Measurements from ENCODE around the gene LUC7L. TPM values are rescaled to one million over a fixed set of nuclear protein-coding genes. Genes with fewer than 3 reads are reported as not detected.
A peak's percentile ranks its signal among the peaks of the same experiment; 100 is the strongest.
"Not testable (repeated sequence)": the region's sequence is repeated elsewhere in the genome, so short reads cannot be mapped to it uniquely, and the experiment has no call there.

Gene LUC7L
- total RNA-seq, 2 donors from 2014 or later, result 54.8 to 65.4 TPM

DNA sequence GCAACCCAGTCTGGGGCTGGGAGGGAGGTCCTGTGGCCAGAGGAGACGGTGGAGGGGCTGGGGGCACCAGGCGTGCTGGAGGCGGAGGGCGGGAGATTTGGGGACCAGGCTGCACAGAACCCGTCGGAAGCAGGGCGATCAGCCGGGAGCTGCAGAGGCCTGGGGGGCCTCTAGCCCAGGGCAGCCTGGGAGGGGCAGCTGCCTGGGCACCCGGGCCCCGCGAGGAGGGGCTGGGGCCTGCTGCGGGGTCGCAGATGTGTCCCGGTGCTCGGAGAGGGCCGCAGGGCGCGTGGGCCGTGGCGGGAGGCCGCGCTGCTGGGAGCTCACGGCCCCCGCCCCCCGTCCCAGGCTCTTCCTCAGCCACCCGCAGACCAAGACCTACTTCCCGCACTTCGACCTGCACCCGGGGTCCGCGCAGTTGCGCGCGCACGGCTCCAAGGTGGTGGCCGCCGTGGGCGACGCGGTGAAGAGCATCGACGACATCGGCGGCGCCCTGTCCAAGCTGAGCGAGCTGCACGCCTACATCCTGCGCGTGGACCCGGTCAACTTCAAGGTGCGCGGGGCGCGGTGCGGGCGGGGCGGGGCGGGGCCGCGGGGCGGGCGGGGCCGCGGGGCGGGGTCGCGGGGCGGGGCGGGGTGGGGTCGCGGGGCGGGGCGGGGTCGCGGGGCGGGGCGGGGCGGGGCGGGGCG, 65.0 kb downstream of the LUC7L start:
- H3K4me3 Mint-ChIP-seq; H3K9me3 Mint-ChIP-seq; H3K4me1 Mint-ChIP-seq; H3K27ac Mint-ChIP-seq; H3K36me3 Mint-ChIP-seq (ENCODE audit: low read depth): not testable (repeated sequence)
- peaks cover 26% of the 10 kb centered on the region for H3K27me3 Mint-ChIP-seq
- ATAC-seq (replicated peaks), result peak; percentile 60

DNA sequence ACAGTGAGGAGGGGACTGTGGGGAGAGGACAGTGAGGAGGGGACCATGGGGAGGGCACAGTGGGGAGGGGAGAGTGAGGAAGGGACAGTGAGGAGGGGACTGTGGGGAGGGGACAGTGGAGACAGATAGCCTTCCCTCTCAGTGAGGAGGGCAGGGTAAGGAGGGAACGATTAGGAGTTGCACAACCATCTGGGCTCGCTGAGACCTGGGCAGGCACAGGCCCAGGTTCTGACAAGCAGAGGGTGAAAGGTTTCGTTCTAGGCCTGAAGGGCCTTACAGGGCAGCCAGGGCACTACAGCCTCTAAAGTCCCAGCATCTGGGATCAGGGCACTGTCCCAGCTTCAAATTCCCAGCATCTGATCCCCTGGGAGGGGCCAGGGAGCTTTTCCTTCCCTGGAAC, 65.6 kb downstream of the LUC7L start:
- H3K27me3 Mint-ChIP-seq, result peaks cover 27% of the 10 kb centered on the region
- not testable (repeated sequence) for H3K9me3 Mint-ChIP-seq; H3K4me3 Mint-ChIP-seq; H3K4me1 Mint-ChIP-seq; H3K36me3 Mint-ChIP-seq (ENCODE audit: low read depth); H3K27ac Mint-ChIP-seq
- ATAC-seq (replicated peaks), result peak; percentile 22

- H3K9me3 Mint-ChIP-seq; H3K27ac Mint-ChIP-seq; ATAC-seq (replicated peaks); H3K4me3 Mint-ChIP-seq; H3K4me1 Mint-ChIP-seq; H3K36me3 Mint-ChIP-seq (ENCODE audit: low read depth): not testable (repeated sequence)
- peaks cover 28% of the 10 kb centered on the region for H3K27me3 Mint-ChIP-seq
Measured at GRCh38 chr16:163139-163538, 66.1 kb downstream of the LUC7L start.

DNA sequence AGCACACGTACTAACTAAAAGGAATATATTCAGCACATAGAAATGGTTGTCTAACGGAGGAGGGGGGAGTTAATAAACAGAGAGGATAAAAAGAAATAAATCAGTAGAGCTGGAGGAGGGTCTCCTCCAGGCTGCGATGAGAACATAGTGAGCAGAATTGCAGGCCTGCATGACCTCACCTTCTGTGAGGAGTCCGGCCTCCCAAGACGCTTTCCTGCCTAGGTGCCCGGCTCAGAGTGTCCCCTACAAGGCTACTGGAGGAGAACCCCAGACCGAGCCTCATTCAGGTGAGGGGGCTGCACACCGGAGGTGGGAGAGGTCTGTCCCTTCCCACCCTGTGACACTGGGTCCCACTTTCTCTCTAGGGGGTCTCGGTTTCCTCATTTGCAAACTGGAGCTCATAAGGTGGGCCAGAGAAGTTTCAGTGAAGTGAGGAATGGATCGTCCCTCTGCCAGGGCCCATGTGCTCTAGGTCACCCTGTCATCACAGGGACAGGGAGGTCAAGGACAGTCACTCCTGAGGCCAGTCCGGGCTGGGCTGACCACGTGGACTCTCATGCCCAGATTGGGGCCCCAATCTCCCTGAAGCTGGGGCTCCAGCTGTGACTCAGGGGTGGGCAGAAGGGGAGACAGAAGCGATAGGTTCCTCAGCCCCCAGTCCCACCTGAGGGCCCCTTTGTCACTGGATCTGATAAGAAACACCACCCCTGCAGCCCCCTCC, 66.8 kb downstream of the LUC7L start:
- no peak overlapping the region for H3K4me3 Mint-ChIP-seq
- H3K4me1 Mint-ChIP-seq, result no peaks in the 10 kb centered on the region
- no peak for ATAC-seq (replicated peaks)
- no peaks in the 10 kb centered on the region for H3K36me3 Mint-ChIP-seq (ENCODE audit: low read depth)
- no peaks in the 10 kb centered on the region for H3K9me3 Mint-ChIP-seq
- H3K27ac Mint-ChIP-seq, result no peak overlapping the region
- H3K27me3 Mint-ChIP-seq, result peaks cover 32% of the 10 kb centered on the region

- H3K4me3 Mint-ChIP-seq, result no peak overlapping the region
- peaks cover 27% of the 10 kb centered on the region for H3K27me3 Mint-ChIP-seq
- H3K27ac Mint-ChIP-seq, result no peak overlapping the region
Measured at GRCh38 chr16:160691-161190, 68.5 kb downstream of the LUC7L start.

DNA sequence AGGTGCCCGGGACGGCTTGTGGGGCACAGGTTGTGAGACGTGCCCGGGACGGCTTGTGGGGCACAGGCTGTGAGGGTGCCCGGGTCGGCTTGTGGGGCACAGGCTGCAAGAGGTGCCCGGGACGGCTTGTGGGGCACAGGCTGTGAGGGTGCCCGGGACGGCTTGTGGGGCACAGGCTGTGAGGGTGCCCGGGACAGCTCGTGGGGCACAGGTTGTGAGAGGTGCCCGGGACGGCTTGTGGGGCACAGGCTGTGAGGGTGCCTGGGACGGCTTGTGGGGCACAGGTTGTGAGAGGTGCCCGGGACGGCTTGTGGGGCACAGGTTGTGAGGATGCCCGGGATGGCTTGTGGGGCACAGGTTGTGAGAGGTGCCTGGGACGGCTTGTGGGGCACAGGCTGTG, 69.0 kb downstream of the LUC7L start:
- H3K27me3 Mint-ChIP-seq, result peaks cover 29% of the 10 kb centered on the region
- not testable (repeated sequence) for H3K36me3 Mint-ChIP-seq (ENCODE audit: low read depth); H3K9me3 Mint-ChIP-seq; H3K4me1 Mint-ChIP-seq; ATAC-seq (replicated peaks); H3K4me3 Mint-ChIP-seq; H3K27ac Mint-ChIP-seq

More at GRCh38 chr16:160691-161190, 68.5 kb downstream of the LUC7L start:
- no peak for ATAC-seq (replicated peaks)
- Mint-ChIP-seq H3K9me3 (no peaks in the 10 kb centered on the region), H3K36me3 (ENCODE audit: low read depth) (no peaks in the 10 kb centered on the region), H3K4me1 (no peaks in the 10 kb centered on the region)

GRCh38 chr16:159136-159849, 70.0 kb downstream of the LUC7L start:
- ATAC-seq (replicated peaks), result no peak
- Mint-ChIP-seq H3K4me1 (peaks cover 5% of the 10 kb centered on the region), H3K4me3 (no peak overlapping the region), H3K9me3 (no peaks in the 10 kb centered on the region), H3K27me3 (peaks cover 35% of the 10 kb centered on the region), H3K36me3 (ENCODE audit: low read depth) (no peaks in the 10 kb centered on the region), H3K27ac (no peak overlapping the region)

DNA sequence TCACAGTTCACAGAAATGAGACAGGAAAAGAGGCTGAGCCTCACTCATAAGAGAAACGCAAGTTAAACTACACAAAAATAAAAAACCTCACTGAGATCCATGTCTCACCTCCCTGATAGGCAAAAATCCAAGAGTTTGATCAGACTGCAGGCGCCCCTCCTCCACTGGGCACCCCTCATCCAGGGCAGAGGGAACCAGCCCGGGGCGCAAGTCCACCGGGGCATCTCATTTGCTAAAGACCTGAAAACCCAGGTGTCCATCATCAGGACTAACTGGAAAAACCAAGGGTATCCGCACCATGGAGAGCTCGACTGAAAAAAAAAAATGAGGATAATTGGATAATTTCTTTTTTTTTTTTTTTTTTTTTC, 74.2 kb downstream of the LUC7L start:
- Mint-ChIP-seq H3K4me3 (peak overlapping the region; percentile 61), H3K27ac (no peak overlapping the region), H3K27me3 (peaks cover 25% of the 10 kb centered on the region), H3K36me3 (ENCODE audit: low read depth) (no peaks in the 10 kb centered on the region), H3K9me3 (no peaks in the 10 kb centered on the region), H3K4me1 (peaks cover 5% of the 10 kb centered on the region)
- ATAC-seq (replicated peaks), result no peak

DNA sequence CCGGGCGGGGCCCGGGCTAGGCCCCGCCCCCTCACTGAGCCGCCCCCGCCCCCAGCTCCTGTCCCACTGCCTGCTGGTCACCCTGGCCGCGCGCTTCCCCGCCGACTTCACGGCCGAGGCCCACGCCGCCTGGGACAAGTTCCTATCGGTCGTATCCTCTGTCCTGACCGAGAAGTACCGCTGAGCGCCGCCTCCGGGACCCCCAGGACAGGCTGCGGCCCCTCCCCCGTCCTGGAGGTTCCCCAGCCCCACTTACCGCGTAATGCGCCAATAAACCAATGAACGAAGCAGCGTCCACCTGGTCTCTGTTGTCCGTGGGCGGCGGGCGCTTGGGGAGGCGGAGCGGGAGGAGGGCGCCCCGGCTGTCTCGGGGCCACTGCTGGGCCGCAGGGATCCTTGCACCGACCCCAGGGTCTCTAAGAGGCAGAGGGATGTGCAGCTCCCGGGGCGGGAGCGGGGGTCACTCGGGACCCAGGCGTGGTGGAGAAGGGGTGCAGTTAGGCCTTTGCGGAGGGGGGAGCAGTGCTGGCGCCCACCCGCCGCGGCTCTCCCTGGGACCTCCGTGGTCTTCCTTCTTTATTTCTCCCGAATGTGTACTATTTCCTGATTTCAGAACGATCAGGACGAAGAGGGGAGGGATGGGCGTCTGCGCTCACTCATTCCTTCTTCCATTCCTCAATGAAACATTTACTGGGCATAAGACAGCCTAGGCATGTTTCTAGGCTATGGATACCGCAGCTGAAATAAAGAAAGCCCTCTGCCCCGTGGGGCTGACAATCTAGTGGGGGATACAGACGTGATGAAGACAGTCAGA, 74.8 kb downstream of the LUC7L start:
- peak; percentile 39 for ATAC-seq (replicated peaks)
- Mint-ChIP-seq H3K4me1 (peaks cover 5% of the 10 kb centered on the region), H3K27ac (no peak overlapping the region), H3K9me3 (no peaks in the 10 kb centered on the region), H3K4me3 (peak overlapping the region; percentile 61), H3K27me3 (peaks cover 22% of the 10 kb centered on the region), H3K36me3 (ENCODE audit: low read depth) (no peaks in the 10 kb centered on the region)

DNA sequence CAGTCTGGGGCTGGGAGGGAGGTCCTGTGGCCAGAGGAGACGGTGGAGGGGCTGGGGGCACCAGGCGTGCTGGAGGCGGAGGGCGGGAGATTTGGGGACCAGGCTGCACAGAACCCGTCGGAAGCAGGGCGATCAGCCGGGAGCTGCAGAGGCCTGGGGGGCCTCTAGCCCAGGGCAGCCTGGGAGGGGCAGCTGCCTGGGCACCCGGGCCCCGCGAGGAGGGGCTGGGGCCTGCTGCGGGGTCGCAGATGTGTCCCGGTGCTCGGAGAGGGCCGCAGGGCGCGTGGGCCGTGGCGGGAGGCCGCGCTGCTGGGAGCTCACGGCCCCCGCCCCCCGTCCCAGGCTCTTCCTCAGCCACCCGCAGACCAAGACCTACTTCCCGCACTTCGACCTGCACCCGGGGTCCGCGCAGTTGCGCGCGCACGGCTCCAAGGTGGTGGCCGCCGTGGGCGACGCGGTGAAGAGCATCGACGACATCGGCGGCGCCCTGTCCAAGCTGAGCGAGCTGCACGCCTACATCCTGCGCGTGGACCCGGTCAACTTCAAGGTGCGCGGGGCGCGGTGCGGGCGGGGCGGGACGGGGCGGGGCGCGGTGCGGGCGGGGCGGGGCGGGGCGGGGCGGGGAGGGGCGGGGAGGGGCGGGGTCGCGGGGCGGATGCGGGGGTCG, 75.6 kb downstream of the LUC7L start:
- ATAC-seq (replicated peaks), result peak; percentile 57

DNA sequence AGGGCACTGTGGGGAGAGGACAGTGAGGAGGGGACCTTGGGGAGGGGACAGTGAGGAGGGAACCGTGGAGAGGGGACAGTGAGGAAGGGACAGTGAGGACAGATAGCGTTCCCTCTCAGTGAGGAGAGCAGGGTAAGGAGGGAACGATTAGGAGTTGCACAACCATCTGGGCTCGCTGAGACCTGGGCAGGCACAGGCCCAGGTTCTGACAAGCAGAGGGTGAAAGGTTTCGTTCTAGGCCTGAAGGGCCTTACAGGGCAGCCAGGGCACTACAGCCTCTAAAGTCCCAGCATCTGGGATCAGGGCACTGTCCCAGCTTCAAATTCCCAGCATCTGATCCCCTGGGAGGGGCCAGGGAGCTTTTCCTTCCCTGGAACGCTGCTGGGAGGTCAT, 76.1 kb downstream of the LUC7L start:
- H3K27me3 Mint-ChIP-seq, result peaks cover 18% of the 10 kb centered on the region
- not testable (repeated sequence) for H3K9me3 Mint-ChIP-seq; H3K36me3 Mint-ChIP-seq (ENCODE audit: low read depth); H3K4me3 Mint-ChIP-seq; H3K4me1 Mint-ChIP-seq; ATAC-seq (replicated peaks); H3K27ac Mint-ChIP-seq

More for the DNA sequence above, 75.6 kb downstream of the LUC7L start:
- not testable (repeated sequence) for H3K4me1 Mint-ChIP-seq; H3K9me3 Mint-ChIP-seq; H3K36me3 Mint-ChIP-seq (ENCODE audit: low read depth); H3K27ac Mint-ChIP-seq
- peak overlapping the region; percentile 61 for H3K4me3 Mint-ChIP-seq
- peaks cover 20% of the 10 kb centered on the region for H3K27me3 Mint-ChIP-seq

- no peak within 1 kb of the TSS for H3K4me3 Mint-ChIP-seq
- H3K36me3 Mint-ChIP-seq (ENCODE audit: low read depth), result no peaks in the 10 kb centered on the region
- H3K4me1 Mint-ChIP-seq, result peaks cover 5% of the 10 kb centered on the region
- peaks cover 14% of the 10 kb centered on the region for H3K27me3 Mint-ChIP-seq
- ATAC-seq (replicated peaks), result no peak
- H3K9me3 Mint-ChIP-seq, result no peaks in the 10 kb centered on the region
- no peak within 1 kb of the TSS for H3K27ac Mint-ChIP-seq
Measured at GRCh38 chr16:152141-153128, 76.8 kb downstream of the LUC7L start, which contains the start of gene HBZ. Gene HBZ (plus strand): TSS chr16:152644. CDS start chr16:152910, 266 bp downstream.
